Activated T-helper 9 cell treated with anti-CD3 and anti-CD28 coated beads, Interleukin-2, amount 50 U/mL, for 16 hours (primary cell): ENCODE measurements around the gene WDR7.

ENCODE experiments used
- DNase-seq: peaks from one replicate; pipeline ENCODE4 v3.0.0-alpha.2; 2020; ENCODE audit warnings: low read depth

The WDR7 gene

GRCh38 chr18:56650944-56651770 lies at the start of gene WDR7:
TSS of gene WDR7 (plus strand) at chr18:56651359. CDS start at chr18:56672516, 21,157 bp downstream.
- peak; percentile 91 for DNase-seq

DNA sequence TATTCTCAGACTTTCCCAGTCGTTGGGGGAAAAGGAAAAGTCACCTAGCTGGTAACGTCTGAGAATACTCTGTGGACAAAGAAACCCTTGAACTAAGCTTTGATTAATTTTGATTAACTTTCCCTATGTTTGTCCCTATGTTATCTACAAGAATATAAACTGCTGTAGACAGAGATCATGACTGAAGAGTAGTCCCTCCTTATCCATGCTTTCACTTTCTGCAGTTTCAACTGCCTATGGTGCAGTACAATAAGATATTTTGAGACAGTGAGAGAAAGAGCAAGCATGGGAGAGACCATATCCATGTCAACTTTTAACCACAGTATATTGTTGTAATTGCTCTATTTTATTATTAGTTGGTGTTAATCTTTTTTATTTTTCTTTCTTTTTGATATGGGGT lies 44.5 kb upstream of the WDR7 start:
- DNase-seq: no peak

- no peak for DNase-seq
Observed at GRCh38 chr18:56615738-56616520, 35.2 kb upstream of the WDR7 start.

DNA sequence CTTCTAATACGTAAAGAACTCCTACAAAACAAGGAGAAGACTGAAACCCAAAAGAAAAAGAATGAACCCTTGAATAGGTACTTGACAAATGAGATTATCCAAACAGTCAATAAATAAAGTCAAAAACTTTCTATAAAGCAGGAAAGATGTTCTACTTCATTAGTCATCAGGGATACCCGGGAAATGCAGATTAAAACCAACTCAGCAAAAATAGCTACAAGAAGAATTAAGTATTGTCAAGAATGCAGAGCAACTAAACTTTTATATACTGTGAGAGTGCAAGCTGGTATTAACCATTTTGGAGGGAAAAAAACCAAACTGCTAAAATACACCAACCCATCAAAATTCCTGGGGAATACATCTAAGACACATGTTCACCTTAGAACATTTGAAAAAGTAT lies 23.2 kb upstream of the WDR7 start:
- DNase-seq: no peak

DNA sequence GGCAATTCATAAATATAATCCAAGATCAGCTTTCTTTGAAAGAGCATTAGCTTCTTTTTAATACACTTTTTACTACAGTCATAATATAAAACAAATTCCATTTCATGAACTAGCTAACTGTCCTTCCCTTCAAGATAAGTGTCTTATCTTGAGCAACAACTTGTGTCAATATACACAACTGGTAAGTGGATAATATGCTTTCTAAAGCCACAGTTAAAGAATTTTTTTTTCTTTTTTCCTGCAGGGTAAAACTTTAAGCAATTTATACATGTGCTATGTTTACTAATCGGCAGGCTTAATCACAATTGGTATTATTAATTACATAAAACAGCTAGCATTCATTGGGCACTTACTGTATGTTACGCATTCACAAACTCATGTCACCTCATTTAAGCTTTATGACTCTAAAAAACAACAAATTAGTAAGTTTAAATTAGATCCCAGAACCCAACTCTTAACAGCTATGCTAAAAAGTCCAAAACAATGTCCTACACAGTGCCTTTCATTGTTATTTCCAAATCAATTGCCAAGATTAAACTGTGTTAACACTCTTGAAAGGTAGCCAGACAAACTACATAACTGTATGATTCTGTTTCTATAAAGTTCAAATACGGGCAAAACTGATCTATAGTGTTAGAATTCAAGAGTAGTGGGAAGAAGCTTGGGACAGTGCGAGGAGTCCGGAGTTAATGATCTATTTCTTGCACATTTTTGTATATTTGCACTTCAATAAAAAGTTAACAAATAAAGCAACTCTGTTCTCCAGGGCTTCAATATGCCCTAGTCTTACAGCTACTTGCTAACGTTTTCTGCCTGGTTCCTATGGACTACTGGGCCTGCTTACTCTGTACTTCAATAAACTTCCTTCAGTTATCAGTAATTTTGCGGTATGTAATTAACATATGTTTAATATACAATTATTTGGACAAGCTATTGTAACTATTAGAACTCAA lies 18.8 kb upstream of the WDR7 start:
- DNase-seq: no peak

GRCh38 chr18:56635007-56635406 lies 16.2 kb upstream of the WDR7 start:
- no peak for DNase-seq

- no peak for DNase-seq
Observed at GRCh38 chr18:56637176-56637575, 14.0 kb upstream of the WDR7 start.

GRCh38 chr18:56637711-56638231 lies 13.4 kb upstream of the WDR7 start:
- DNase-seq: no peak

GRCh38 chr18:56638232-56639103 lies 12.7 kb upstream of the WDR7 start, which contains the start of gene TXNL1:
TSS of gene TXNL1 (minus strand) at chr18:56638592. CDS start at chr18:56638440, 152 bp downstream.
- peak; percentile 99 for DNase-seq

- no peak for DNase-seq
Observed at GRCh38 chr18:56639104-56639381, 12.1 kb upstream of the WDR7 start.

- no peak for DNase-seq
Observed at GRCh38 chr18:56639571-56639970, 11.6 kb upstream of the WDR7 start.

GRCh38 chr18:56641714-56642337 lies 9.3 kb upstream of the WDR7 start:
- DNase-seq: no peak

DNA sequence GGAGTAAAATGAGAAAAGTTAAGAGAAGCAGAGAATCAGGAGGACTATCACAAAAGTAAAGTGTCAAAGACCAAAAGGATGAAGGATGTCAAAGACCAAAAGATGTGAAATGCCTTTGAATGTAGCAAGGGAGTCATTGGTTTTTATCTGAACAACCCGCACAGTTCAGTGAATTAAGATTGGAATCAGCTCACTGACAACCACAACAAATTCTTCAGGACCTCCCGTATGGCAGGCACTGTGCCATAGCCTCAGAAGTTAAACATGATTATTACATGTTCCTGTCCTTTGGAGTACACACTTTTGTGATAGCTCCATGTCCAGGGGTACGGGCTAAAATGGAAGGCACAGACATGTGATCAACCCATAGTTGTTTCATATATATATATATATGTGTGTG lies 7.8 kb upstream of the WDR7 start:
- no peak for DNase-seq

GRCh38 chr18:56645415-56646016 lies 5.6 kb upstream of the WDR7 start:
- DNase-seq: no peak

- no peak for DNase-seq
Observed at GRCh38 chr18:56647071-56647470, 4.1 kb upstream of the WDR7 start.

DNA sequence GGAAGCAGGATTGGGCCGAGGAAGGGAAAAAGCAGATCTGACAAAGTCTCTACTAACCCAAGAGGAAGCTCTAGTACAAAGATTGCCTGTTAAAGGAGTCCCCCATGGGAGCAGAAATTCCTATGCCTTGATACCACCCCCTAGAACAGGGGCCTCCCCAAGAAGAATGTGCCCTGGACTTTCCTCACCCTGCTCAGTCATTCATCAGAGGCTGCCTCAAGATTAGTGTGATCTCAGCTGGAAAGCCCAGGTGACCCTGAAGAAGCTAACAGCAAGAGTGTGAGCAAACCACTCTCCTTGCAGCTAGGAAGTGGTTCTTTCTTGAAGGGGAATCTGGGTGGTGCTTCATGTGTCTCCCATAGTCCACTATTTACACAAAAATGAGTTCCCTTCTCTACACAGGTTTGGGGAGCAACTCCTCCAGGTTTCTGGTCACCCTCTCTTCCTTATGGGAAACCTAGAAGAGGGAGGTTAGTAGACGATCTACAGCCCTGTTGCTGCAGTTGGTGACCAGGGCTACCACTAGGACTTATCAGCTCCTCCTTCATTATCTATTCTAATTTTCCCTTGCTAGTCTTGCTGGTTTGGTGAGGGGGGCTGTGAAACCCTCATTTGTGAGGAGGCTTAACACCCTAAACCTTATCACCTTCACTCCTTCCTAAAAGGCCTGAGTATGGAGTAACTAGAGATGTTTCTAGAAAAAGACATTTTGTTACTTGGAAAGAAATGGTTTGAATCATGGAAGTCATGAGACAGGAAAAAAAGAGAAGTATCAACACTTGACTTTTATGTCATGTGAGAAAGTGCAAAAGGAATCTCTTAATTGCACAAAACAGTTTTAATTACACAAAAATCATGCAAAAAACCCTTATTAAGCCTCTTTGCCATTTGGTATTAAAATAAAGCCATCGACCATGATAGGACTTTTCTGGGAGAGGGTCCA lies 2.9 kb upstream of the WDR7 start:
- DNase-seq: no peak

DNA sequence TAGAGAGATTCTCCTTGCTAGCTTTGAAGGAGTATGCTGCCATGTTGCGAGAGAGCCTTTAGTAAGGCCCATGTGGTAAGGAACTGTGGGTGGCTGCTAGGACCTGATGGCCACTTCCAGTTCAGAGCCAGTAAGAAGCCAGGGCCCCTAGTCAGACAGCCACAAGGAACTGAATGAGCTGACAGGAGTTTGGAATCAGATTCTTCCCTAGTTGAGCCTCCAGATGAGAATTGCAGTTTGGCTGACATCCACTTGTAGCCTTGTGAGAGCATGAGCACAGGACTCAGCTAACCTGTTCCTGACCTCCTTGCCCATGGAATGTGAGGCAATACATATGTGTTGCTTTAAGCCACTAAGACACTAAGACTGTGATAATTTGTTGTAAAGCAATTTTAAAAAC lies 1.2 kb upstream of the WDR7 start:
- no peak for DNase-seq

GRCh38 chr18:56651771-56652092 lies 573 bp downstream of the WDR7 start:
- no peak for DNase-seq

DNA sequence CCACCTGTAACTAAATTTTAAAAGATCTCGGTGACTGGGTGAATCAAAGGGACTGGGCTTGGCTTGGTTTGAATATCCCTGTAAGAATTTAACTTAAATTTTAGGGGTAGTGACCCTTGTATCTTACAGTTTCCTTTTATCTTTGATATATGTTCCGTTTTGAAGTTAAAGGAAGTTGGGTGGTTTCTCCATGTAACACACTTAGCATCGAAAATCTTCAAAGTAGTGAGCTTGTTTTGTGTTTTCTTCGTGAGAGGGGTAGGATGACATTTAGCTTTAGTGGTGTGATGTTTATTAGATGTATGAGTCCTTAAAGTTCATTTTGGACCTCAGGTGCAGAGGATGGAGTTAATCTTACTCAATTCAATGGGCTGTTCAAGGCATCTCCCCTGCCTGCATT lies 1.6 kb downstream of the WDR7 start:
- no peak for DNase-seq
